GM23248 (cell line): ENCODE results near the gene SMYD3.

ENCODE experiments used
- EZH2 ChIP-seq: fragments of 200-600 bp; sonication (generic); IDR thresholded peaks from 2 replicates; pipeline ENCODE4 v1.6.1; 2018; ENCODE audit warnings: antibody characterized with exemption, mild to moderate bottlenecking; ENCODE audit not compliant: insufficient read depth, poor library complexity, severe bottlenecking
- EZH2phosphoT487 ChIP-seq: fragments of 200-600 bp; sonication (generic); IDR thresholded peaks from 2 replicates; pipeline ENCODE4 v1.6.1; 2018; ENCODE audit warnings: antibody characterized with exemption, moderate library complexity, mild to moderate bottlenecking, low read depth; ENCODE audit not compliant: insufficient read depth

- TF ChIP-seq EZH2phosphoT487 (no peak), EZH2 (no peak)
These were observed 504.2 kb downstream of the SMYD3 start for GRCh38 chr1:246002725-246003441.
